D721Med (cell line): ENCODE results near the gene NAMPT.

Source experiments
- DNase-seq: peaks from one replicate; pipeline ENCODE4 v3.0.0; 2011; ENCODE audit warnings: low spot score; ENCODE audit not compliant: insufficient read length
- FAIRE-seq: peaks from 2 replicates; lab custom pipeline; 2011; peaks lifted over from hg19 to GRCh38; lab: Jason Lieb, UNC
- TF ChIP-seq, protein P1 (sequence below): IDR thresholded peaks from 2 replicates; pipeline ENCODE4 v1.5.1; 2012; ENCODE audit warnings: mild to moderate bottlenecking, control low read depth; ENCODE audit not compliant: insufficient read depth; ENCODE audit errors: missing control alignments

The NAMPT gene

GRCh38 chr7:106248600-106248999, 36.2 kb downstream of the NAMPT start:
- no peak for DNase-seq
- TF ChIP-seq, protein P1, sequence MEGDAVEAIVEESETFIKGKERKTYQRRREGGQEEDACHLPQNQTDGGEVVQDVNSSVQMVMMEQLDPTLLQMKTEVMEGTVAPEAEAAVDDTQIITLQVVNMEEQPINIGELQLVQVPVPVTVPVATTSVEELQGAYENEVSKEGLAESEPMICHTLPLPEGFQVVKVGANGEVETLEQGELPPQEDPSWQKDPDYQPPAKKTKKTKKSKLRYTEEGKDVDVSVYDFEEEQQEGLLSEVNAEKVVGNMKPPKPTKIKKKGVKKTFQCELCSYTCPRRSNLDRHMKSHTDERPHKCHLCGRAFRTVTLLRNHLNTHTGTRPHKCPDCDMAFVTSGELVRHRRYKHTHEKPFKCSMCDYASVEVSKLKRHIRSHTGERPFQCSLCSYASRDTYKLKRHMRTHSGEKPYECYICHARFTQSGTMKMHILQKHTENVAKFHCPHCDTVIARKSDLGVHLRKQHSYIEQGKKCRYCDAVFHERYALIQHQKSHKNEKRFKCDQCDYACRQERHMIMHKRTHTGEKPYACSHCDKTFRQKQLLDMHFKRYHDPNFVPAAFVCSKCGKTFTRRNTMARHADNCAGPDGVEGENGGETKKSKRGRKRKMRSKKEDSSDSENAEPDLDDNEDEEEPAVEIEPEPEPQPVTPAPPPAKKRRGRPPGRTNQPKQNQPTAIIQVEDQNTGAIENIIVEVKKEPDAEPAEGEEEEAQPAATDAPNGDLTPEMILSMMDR = no peak
- FAIRE-seq = peak; percentile 6

DNA sequence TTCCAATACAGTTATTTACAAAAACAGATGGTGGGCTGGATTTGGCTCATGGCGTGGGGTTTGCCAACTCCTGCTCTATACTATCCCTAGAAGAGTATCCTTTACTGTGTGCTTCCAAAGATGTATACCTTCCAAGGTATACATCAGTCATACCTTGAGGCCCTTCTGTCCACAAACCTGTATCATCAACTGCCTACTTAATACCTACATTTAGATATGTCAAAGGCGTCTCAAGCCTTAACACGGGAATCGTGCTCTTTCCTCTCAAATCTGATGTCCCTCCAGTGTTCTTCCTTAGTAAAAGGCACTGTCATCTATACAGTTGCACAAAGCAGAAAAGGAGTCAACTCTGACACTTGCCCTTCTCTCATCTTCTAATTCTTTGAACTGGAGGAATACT, 36.9 kb downstream of the NAMPT start:
- DNase-seq (no peak), FAIRE-seq (no peak)
- TF ChIP-seq, protein P1 = no peak

DNA sequence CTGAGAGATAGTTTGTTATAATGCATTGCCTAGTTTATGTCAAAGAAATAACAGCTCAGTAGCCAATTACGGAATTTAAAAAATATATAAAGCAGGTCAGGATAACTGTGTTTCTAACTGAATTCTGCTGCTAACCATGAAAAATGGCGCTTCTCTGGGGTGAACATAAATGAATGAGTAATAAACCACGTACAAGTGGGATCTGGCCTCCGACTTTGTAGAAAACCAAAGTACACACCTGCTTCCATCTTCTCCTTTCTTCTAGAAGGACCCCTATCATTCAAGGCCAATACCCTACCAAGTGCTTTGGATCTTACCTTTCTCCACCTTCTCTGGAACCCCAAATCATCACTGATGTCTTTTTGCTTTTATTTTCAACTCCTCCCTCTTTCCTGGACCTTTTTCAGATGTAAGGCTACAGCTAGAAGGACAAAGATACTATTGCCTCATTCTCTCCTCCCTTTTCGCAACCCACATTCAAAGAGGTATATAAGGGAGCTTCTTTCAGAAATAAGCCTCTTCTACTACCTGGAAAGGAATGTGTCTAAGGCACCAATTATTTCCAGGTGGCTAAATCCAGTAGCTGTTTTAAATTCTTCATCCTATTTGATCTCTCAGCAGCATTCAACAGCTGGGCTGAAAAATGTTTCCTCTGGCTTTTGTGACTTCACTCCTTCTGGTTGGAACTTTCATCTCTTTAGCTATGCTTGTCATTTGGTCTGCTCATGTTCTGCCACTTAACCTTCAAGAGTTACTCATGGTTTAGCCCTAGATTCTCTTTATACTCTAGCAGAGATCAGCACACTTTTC, 37.7 kb downstream of the NAMPT start:
- no peak for FAIRE-seq
- DNase-seq = no peak
- TF ChIP-seq, protein P1 = no peak

DNA sequence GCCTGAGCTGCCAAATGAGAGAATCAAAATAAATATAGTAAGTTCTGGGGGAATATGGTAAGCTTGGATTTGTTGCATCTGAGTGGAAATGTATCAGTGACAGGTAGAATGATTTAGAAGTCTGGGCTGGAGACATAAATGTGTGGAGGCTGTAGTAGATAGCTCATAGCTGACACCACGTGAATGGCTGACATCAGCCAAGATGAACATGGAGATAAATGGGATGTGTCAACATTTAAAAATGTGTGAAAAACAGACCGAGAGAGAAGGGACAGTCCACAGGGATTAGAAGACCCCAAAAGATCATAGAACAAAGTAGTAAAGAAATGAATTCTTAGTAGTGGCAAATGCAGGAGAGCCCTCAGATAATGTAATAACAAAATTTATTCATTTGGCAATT, 40.9 kb downstream of the NAMPT start:
- FAIRE-seq (no peak), DNase-seq (no peak)
- TF ChIP-seq, protein P1 = no peak

DNA sequence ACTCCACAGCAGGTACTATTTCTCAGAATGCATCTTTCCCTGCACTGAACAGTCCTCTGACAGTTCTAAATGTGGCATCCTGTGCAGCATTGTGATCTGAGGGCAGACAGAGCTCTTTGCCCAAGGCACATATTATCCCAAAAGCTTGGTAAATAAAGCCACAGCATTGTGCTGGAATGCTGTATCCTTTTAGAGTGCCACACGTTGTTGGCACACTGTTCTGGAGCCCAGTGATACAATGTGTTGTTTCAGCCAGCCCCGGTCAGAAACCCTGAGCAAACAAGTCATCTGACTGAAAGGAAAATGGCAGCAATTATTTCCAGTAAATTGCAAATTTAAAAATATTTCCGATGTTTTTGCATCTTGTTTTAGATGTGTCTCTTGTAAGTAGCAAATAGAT, 45.4 kb downstream of the NAMPT start:
- TF ChIP-seq, protein P1 = no peak
- FAIRE-seq = no peak
- no peak for DNase-seq

GRCh38 chr7:106238830-106239229, 46.0 kb downstream of the NAMPT start:
- DNase-seq = no peak
- FAIRE-seq = no peak
- TF ChIP-seq, protein P1 = no peak

DNA sequence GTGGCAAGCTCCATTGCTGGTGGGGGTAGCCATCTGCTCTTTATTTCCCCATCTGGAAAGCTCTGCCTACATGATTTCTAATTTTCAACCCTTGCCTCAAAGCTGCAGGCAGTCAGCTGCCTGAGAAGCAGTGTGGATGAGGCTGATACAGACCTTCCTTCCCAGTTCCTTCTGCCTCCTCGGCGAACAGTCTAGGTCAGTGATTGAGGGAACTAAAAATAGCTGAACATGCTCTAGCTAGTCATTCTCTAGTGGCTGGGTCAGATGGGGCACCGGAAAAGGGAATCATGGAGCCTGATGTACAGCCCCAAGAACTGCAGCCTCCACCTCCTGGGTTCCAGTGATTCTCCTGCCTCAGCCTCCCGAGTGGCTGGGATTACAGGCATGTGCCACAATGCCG, 48.7 kb downstream of the NAMPT start:
- DNase-seq (no peak), FAIRE-seq (no peak)
- TF ChIP-seq, protein P1 = no peak
